GM23338 (cell line): ENCODE data around the gene MTIF3. TPM values are rescaled to one million over a fixed set of nuclear protein-coding genes. Genes with fewer than 3 reads are reported as not detected.
A peak's percentile ranks its signal among the peaks of the same experiment; 100 is the strongest.

ENCODE experiments used
- ATAC-seq: fragments of 200-7000 bp; cut with Tn5 transposase; 3 replicates; pipeline ENCODE4 v1.9.1; 2020
- DNase-seq: peaks from one replicate; pipeline ENCODE4 v3.0.0-alpha.2; 2015; ENCODE audit warnings: low spot score
- H2AFZ ChIP-seq: fragments of 200-600 bp; sonication (generic); 2 replicates; pipeline ENCODE4 v1.8.0; 2016; ENCODE audit warnings: antibody characterized with exemption, mild to moderate bottlenecking, moderate library complexity
- H3F3A ChIP-seq: fragments of 200-600 bp; sonication (generic); replicated peaks from 2 replicates; pipeline ENCODE4 v1.8.0; 2017; ENCODE audit warnings: antibody characterized with exemption, mixed run types, low read depth
- H3K27ac ChIP-seq: fragments of 200-600 bp; sonication (generic); 2 replicates; pipeline ENCODE4 v1.6.1; 2016; ENCODE audit warnings: low read depth
- H3K27me3 ChIP-seq: fragments of 200-600 bp; sonication (generic); 2 replicates; pipeline ENCODE4 v1.8.0; 2016; ENCODE audit warnings: mild to moderate bottlenecking, mixed run types, moderate library complexity; ENCODE audit not compliant: insufficient read depth
- H3K36me3 ChIP-seq: fragments of 200-600 bp; sonication (generic); 2 replicates; pipeline ENCODE4 v1.8.0; 2016; ENCODE audit warnings: mild to moderate bottlenecking; ENCODE audit not compliant: insufficient read depth
- H3K4me1 ChIP-seq: fragments of 200-600 bp; sonication (generic); 2 replicates; pipeline ENCODE4 v1.8.0; 2016; ENCODE audit warnings: mild to moderate bottlenecking, moderate library complexity; ENCODE audit not compliant: insufficient read depth
- H3K4me2 ChIP-seq: fragments of 200-600 bp; sonication (generic); 2 replicates; pipeline ENCODE4 v1.7.1; 2017; ENCODE audit warnings: mixed run types
- H3K4me3 ChIP-seq: fragments of 200-600 bp; sonication (generic); 2 replicates; pipeline ENCODE4 v1.6.1; 2016; ENCODE audit warnings: mixed run types
- H3K79me2 ChIP-seq: fragments of 200-600 bp; sonication (generic); replicated peaks from 2 replicates; pipeline ENCODE4 v1.8.0; 2017; ENCODE audit warnings: mild to moderate bottlenecking; ENCODE audit not compliant: insufficient read depth
- H3K9me2 ChIP-seq: fragments of 200-600 bp; sonication (generic); 2 replicates; pipeline ENCODE4 v1.8.0; 2017; ENCODE audit not compliant: insufficient read depth
- H4K20me1 ChIP-seq: fragments of 200-600 bp; sonication (generic); replicated peaks from 2 replicates; pipeline ENCODE4 v1.8.0; 2017; ENCODE audit warnings: mild to moderate bottlenecking; ENCODE audit not compliant: insufficient read depth
- H3K27ac Mint-ChIP-seq: 2 replicates; pipeline ENCODE4 v1.8.0; 2020; ENCODE audit warnings: inconsistent platforms, mild to moderate bottlenecking, moderate library complexity, mixed read lengths
- H3K27me3 Mint-ChIP-seq: 3 replicates; pipeline ENCODE4 v1.8.0; 2022; ENCODE audit warnings: low read depth, mild to moderate bottlenecking, moderate library complexity, mixed read lengths, inconsistent platforms; ENCODE audit not compliant: insufficient read depth, poor library complexity
- H3K36me3 Mint-ChIP-seq: 3 replicates; pipeline ENCODE4 v1.8.0; 2021; ENCODE audit warnings: low read depth, mild to moderate bottlenecking, inconsistent platforms, moderate library complexity, mixed read lengths
- H3K4me1 Mint-ChIP-seq: 3 replicates; pipeline ENCODE4 v1.8.0; 2020; ENCODE audit warnings: mild to moderate bottlenecking, inconsistent platforms, mixed read lengths
- H3K4me3 Mint-ChIP-seq: 3 replicates; pipeline ENCODE4 v1.8.0; 2021; ENCODE audit warnings: moderate library complexity, mild to moderate bottlenecking, inconsistent platforms, mixed read lengths
- H3K9me3 Mint-ChIP-seq: 3 replicates; pipeline ENCODE4 v1.8.0; 2020; ENCODE audit warnings: moderate library complexity, mild to moderate bottlenecking, inconsistent platforms, mixed read lengths
- CTCF ChIP-seq, 2 experiments: fragments of 200-600 bp in 1 of 2; sonication (generic) in 1 of 2; conservative IDR thresholded peaks; 2 replicates each; pipeline versions ENCODE4 v1.5.1 to v1.6.1; 2016 to 2017; ENCODE audit warnings: antibody characterized with exemption in 2 of 2, low read depth in 2 of 2, mild to moderate bottlenecking in 2 of 2, moderate library complexity in 1 of 2
- JUNB ChIP-seq: IDR thresholded peaks from one replicate; pipeline ENCODE4 v1.6.1; 2016; ENCODE audit warnings: antibody characterized with exemption; ENCODE audit not compliant: unreplicated experiment
- NANOG ChIP-seq: IDR thresholded peaks from 2 replicates; pipeline ENCODE4 v1.6.1; 2016; ENCODE audit warnings: antibody characterized with exemption, borderline replicate concordance
- POLR2AphosphoS5 ChIP-seq: IDR thresholded peaks from 2 replicates; pipeline ENCODE4 v1.6.1; 2016; ENCODE audit warnings: antibody characterized with exemption, low read depth
- STAT1 ChIP-seq: IDR thresholded peaks from one replicate; pipeline ENCODE4 v1.6.1; 2016; ENCODE audit warnings: antibody characterized with exemption; ENCODE audit not compliant: unreplicated experiment
- ZNF114 ChIP-seq: fragments of 250-450 bp; sonication (Bioruptor Pico); IDR thresholded peaks from 2 replicates; pipeline ENCODE4 v1.5.0; 2020; ENCODE audit warnings: mild to moderate bottlenecking, moderate library complexity
- ZNF462 ChIP-seq: fragments of 250-450 bp; sonication (Bioruptor Pico); IDR thresholded peaks from 2 replicates; pipeline ENCODE4 v1.5.0; 2020; ENCODE audit warnings: mild to moderate bottlenecking, moderate library complexity
- polyA plus RNA-seq: library from polyadenylated mRNA; unstranded; fragments of >200 nt; fragmentation: Nextera tagmentation; extraction: Ambion mirVana; gene quantifications from 2 replicates; pipeline ENCODE4 v1.2.1, GENCODE V29; 2016
- total RNA-seq: library from RNA; depleted of rRNA; stranded (reverse); fragments of >200 nt; shearing (Covaris generic); gene quantifications from 2 replicates; pipeline ENCODE4 v1.2.3, GENCODE V29; 2014

Gene MTIF3
- total and polyA plus RNA-seq, 2 experiments from 2014 or later, result 33.0 to 152 TPM

- Histone ChIP-seq H3K4me2 (peak overlapping the region; percentile 98), H4K20me1 (no peaks in the 10 kb centered on the region; the same call in 1 of the 2 replicates), H3K4me3 (peak overlapping the region; percentile 88), H3K4me1 (peaks cover 22% of the 10 kb centered on the region), H2AFZ (no peak overlapping the region), H3K27me3 (peaks cover 21% of the 10 kb centered on the region), H3K36me3 (peaks cover 27% of the 10 kb centered on the region), H3F3A (no peaks in the 10 kb centered on the region), H3K27ac (no peak overlapping the region; the same call in 1 of the 2 replicates), H3K9me2 (no peaks in the 10 kb centered on the region), H3K79me2 (peaks cover 31% of the 10 kb centered on the region)
- DNase-seq (peak; percentile 73), ATAC-seq (peak; percentile 63)
- H3K4me3 Mint-ChIP-seq, result peak overlapping the region; percentile 69
- H3K27ac Mint-ChIP-seq, result peak overlapping the region; percentile 7; the same call in 1 of the 2 replicates
- H3K36me3 Mint-ChIP-seq, result peaks cover 39% of the 10 kb centered on the region
- no peaks in the 10 kb centered on the region for H3K9me3 Mint-ChIP-seq
- H3K4me1 Mint-ChIP-seq, result peaks cover 24% of the 10 kb centered on the region
- peaks cover 8% of the 10 kb centered on the region for H3K27me3 Mint-ChIP-seq
- peak; percentile 49 to 59 for TF ChIP-seq CTCF (conservative IDR thresholded peaks at IDR 0.05; ENCODE audit: low read depth in 2 of 2)
- TF ChIP-seq POLR2AphosphoS5, result no peak
- no peak for TF ChIP-seq JUNB
Observed at GRCh38 chr13:27425918-27426630, 24.3 kb downstream of the MTIF3 start.

GRCh38 chr13:27425158-27425917 lies 25.0 kb downstream of the MTIF3 start:
- no peaks in the 10 kb centered on the region for H3K9me2 ChIP-seq
- H4K20me1 ChIP-seq, result no peaks in the 10 kb centered on the region; the same call in 1 of the 2 replicates
- peaks cover 8% of the 10 kb centered on the region for H3K27me3 Mint-ChIP-seq
- H3K4me1 Mint-ChIP-seq, result peaks cover 24% of the 10 kb centered on the region
- peak overlapping the region; percentile 7; the same call in 1 of the 2 replicates for H3K27ac Mint-ChIP-seq
- peaks cover 31% of the 10 kb centered on the region for H3K79me2 ChIP-seq
- H3K36me3 Mint-ChIP-seq, result peaks cover 32% of the 10 kb centered on the region
- ATAC-seq (no peak; the same call in 2 of the 3 replicates), DNase-seq (no peak)
- peaks cover 20% of the 10 kb centered on the region for H3K36me3 ChIP-seq
- no peaks in the 10 kb centered on the region for H3K9me3 Mint-ChIP-seq
- H3F3A ChIP-seq, result no peaks in the 10 kb centered on the region
- peaks cover 21% of the 10 kb centered on the region for H3K27me3 ChIP-seq
- peaks cover 22% of the 10 kb centered on the region for H3K4me1 ChIP-seq
- no peak overlapping the region; the same call in 1 of the 2 replicates for H3K27ac ChIP-seq
- H3K4me3 Mint-ChIP-seq, result peak overlapping the region; percentile 69
- H3K4me3 ChIP-seq, result peak overlapping the region; percentile 88
- peak overlapping the region; percentile 98 for H3K4me2 ChIP-seq
- H2AFZ ChIP-seq, result peak overlapping the region; percentile 96
- TF ChIP-seq NANOG (no peak), ZNF114 (no peak), STAT1 (no peak), CTCF (conservative IDR thresholded peaks at IDR 0.05; ENCODE audit: low read depth in 2 of 2) (no peak), ZNF462 (no peak)
